Fibroblast of gingiva (primary cell): ENCODE results near the gene OR2A2.
"Not testable (repeated sequence)": the region's sequence is repeated elsewhere in the genome, so short reads cannot be mapped to it uniquely, and the experiment has no call there.

Experiments used
- DNase-seq: peaks from one replicate; pipeline ENCODE4 v3.0.0-alpha.2; 2011; ENCODE audit warnings: low read depth

The OR2A2 gene

DNA sequence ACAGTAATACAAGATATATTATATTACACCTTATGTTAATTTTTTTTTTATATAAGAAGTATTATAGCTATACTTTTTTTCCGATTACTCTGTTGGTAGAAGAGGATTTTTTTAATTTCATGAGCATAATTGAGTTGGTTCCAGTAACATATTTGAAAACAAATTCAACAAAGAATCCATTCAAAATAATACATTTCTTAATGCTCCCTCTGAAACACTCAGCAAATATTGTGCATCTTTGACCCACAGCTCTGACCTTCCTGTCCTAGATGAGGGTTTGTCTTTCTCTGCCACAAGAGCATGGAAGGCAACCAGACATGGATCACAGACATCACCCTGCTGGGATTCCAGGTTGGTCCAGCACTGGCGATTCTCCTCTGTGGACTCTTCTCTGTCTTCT, at the start of gene OR2A2:
TSS of gene OR2A2 (plus strand) at position 301 of the 400 bp plus-strand sequence. CDS start at position 301, 0 bp downstream.
- DNase-seq, result no peak

- DNase-seq, result no peak
These were observed 45.7 kb upstream of the OR2A2 start for GRCh38 chr7:144063710-144064109.

DNA sequence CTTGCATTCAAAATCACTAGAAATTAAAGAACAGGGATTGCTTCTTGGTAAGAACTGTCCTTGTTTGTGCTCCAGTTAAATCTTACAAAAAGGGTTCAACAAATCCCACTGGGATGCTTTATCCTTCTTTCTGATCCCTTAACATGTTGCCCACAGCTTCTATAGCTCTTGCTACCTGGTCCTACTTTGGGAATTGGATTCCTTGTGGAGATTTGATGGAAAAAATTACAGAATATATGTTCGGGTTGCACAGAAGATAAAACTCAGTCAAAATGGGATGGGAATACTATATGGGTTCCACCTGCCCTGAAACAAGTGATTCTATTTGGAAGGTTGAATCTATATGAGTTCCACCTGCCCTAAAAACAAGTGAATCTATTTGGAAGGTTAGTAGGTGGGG, 39.9 kb upstream of the OR2A2 start, which contains the start of gene OR2A25:
TSS of gene OR2A25 (plus strand) at position 301 of the 400 bp plus-strand sequence. CDS start 4,409 bp downstream, outside the sequence.
- DNase-seq, result no peak

- no peak for DNase-seq
These were observed 39.4 kb upstream of the OR2A2 start for GRCh38 chr7:144069953-144070352.

DNA sequence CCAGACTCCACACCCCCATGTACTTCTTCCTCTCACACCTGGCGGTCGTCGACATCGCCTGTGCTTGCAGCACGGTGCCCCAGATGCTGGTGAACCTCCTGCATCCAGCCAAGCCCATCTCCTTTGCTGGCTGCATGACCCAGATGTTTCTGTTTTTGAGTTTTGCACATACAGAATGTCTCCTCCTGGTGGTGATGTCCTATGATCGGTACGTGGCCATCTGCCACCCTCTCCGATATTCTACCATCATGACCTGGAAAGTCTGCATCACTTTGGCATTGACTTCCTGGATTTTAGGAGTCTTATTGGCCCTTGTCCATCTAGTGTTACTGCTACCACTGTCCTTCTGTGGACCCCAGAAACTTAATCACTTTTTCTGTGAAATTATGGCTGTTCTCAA, 35.0 kb upstream of the OR2A2 start:
- no peak for DNase-seq

DNA sequence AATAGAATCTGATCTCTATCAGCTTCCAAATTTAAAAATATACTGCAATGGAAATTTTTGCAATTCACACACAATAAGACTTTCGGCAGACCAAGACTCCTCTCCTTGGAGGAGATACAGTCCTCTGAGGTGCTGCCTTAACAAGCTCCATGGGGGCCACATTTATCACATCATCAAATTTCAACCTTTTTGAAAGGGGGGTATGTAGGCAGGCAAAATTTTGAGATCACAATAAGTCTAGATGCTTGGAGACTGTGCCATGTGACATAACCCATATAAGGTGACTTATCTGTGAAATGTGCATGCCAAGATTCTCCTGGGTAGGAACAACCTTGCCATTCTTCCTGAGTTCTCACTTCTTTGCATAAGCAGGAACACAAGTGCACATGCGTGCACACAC, 23.4 kb upstream of the OR2A2 start, which contains the start of gene OR2A12:
TSS of gene OR2A12 (plus strand) at position 301 of the 400 bp plus-strand sequence. CDS start 8,830 bp downstream, outside the sequence.
- no peak for DNase-seq

GRCh38 chr7:144086730-144087129, 22.7 kb upstream of the OR2A2 start:
- no peak for DNase-seq

DNA sequence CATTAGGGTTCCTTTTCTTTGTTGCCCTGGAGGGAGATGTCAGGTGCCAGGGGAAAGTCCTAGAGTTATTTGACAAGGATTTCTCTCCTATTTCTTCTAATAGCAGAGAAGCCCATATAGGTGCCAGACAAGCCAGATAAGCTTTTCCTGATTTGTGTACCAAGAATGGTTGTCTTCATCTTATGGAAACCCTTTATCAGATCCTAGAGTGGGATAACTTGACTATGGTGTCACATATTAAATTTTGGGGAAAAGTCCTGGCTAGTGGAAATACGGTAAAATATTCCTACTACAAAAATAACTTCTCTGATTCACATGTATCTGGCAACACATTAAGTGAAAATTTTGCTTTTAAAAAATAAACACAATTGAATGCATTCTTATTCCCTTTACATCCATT, 22.2 kb upstream of the OR2A2 start:
- DNase-seq, result no peak

GRCh38 chr7:144090667-144091066, 18.7 kb upstream of the OR2A2 start:
- no peak for DNase-seq

DNA sequence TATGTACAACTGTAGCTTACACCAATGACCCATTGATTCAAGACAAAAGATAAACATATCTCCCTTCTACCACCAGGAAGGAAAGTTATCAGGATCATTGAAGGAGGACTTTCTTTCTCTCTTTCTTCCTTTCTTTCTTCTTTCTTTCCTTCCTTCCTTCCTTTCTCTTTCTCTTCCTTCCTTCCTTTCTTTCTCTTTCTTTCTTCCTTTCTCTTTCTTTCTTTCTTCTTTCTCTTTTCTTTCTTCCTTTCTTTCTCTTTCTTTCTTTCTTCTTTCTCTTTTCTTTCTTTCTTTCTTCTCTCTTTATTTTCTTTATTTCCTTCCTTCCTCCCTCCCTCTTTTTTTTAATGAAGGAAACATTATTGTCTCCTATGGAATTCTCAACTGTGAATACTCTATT, 10.6 kb upstream of the OR2A2 start:
- no peak for DNase-seq

DNA sequence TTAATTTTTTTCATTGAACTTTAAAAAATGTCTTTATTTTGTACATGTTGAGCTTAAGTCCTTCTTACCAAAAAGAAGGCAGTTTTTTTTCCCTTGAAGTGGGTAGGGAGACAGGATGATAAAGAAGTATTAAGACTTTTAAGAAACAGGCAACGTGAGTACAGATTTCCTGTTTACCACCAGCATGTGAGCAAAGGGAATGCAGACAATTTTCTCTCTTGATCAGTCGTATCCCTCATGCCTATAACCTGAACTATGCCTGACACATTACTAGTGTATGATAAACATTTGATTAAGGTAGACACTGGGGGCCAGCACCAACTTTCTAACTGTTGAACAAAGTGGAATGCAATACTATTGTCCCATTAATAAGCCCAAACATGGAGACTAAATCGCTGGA, 8.8 kb upstream of the OR2A2 start:
- DNase-seq, result no peak

DNA sequence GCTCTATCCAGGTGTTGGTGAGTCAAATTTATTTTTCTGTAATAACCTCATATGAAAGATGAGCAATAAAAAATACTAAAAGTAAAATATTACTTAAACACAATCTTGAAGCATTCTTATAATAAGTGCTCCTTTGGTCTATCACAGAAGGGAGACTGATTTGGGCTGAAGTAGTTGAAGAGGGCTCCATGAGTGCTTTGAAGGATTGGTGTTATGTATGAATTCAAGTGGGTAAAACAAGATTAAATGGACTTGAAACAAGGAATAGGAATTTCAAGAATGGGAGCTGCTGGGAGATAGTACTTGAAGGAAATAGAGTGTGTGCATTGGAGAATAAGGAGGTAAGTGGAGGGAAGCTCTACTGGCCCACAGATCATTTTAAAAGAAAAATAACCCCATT, 7.3 kb upstream of the OR2A2 start:
- no peak for DNase-seq

- no peak for DNase-seq
These were observed 4.2 kb upstream of the OR2A2 start for GRCh38 chr7:144105211-144105610.

GRCh38 chr7:144110272-144110671, 889 bp downstream of the OR2A2 start:
- DNase-seq, result no peak

- DNase-seq, result no peak
These were observed 4.3 kb downstream of the OR2A2 start for GRCh38 chr7:144113651-144114050.

- DNase-seq, result no peak
These were observed 9.0 kb downstream of the OR2A2 start for GRCh38 chr7:144118341-144118740.

DNA sequence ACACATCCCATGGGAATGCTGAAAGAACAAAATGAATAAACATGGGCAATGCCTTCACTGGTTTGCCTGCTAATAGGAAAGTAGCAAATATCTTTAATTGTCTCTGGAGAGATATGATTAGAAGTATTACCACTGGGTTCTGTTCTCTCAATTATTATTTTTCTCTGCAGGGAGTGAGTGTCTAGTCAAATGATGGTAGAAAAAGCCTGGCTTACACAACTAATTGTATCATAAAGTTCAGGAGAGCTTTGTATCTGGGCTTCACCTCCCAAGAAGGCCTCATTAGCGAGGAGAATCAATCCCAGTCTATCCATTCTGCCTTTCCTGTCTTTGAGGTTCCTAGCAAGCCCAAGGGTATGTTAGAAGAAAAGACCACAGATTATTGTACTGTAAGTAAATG, 13.5 kb downstream of the OR2A2 start, which contains the start of gene OR2A14:
TSS of gene OR2A14 (plus strand) at position 301 of the 400 bp plus-strand sequence. CDS start 5,937 bp downstream, outside the sequence.
- no peak for DNase-seq

DNA sequence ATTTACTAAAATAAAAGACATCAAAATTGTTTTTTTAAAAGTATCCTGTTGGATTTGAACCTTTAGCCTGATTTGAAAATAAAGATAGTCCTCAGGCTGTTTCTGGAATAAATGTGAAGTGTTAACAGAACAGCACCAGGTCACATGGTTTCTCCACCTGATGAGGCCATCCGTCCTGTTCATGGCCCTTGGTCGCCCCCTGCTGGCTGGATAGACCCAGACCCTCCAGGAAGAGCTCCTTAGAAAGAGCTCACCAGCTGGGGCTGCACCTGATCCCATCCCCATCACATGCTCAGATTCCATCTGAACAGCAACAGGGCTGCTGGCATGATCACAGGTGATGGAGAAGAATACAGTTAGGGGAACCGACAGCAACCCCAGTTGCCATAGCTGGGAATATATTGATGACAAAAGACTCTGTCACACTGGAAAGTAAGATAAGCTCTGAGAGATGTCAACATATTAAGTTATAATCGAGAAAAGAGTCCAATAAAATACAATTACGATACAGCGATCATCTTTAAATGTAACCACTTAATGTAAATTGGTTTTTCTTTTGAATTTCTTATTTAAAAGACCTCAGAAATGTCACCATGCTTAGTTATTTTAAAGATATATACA, 18.4 kb downstream of the OR2A2 start:
- peak; percentile 50 for DNase-seq

DNA sequence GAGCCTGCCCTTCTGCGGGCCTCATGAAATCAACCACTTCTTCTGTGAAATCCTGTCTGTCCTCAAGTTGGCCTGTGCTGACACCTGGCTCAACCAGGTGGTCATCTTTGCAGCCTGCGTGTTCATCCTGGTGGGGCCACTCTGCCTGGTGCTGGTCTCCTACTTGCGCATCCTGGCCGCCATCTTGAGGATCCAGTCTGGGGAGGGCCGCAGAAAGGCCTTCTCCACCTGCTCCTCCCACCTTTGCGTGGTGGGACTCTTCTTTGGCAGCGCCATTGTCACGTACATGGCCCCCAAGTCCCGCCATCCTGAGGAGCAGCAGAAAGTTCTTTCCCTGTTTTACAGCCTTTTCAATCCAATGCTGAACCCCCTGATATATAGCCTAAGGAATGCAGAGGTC, 20.2 kb downstream of the OR2A2 start:
- DNase-seq, result not testable (repeated sequence)

GRCh38 chr7:144130730-144131129, 21.3 kb downstream of the OR2A2 start:
- DNase-seq, result no peak

DNA sequence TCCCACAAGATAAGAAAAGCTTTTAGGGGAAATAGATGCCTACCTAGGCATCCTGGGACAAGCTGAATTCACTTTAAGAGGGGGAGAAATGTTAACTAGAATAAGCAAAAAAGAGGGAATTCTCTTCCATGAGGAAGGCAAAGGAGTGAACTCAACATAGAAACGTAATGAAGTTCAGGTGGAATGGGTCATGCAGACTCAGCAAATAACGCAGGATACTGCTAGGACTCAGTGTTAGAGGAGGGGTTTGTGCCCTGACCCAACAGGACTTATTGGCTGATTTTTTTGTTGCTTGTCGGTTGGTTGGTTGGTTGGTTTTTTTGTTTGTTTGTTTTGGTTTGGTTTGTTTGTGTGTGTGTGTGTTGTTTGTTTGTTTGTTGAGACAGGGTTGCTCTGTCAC, 22.9 kb downstream of the OR2A2 start:
- DNase-seq, result no peak

DNA sequence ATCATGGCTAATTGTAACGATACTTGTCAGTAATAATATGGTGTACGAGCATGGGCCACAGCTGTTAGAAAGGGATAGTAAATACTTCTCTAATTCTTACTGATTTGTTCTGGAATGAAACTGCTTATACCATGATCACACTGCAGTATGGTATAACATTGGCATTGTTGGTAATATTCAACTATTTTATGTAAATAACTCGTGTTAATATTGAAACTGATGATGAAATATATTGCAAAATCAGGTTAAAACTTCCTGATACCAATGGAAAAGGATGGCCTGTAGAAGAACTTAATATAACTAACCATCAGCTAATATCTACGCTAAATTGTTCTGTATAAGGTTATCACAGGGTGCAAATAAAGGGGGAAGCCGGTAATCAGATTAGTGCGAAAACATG, 23.9 kb downstream of the OR2A2 start:
- DNase-seq, result no peak

GRCh38 chr7:144134116-144134515, 24.7 kb downstream of the OR2A2 start:
- no peak for DNase-seq

DNA sequence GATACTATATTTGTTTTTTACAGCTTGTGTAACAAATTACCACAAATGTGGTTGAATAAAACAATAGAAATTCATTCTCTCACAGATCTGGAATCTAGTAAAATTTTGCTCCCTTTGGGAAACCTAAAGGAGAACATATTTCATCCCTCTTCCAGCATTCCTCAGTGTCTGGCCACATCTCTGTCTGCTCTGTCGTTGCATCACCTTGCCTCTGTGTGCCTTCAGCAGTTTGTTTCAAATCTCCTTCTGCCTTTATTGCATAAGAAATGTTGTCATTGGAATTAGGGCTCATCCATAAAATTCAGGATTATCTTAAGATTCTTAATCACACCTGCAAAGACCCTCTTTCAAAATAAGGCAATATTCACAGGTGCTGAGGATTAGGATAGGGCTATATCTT, 28.1 kb downstream of the OR2A2 start:
- no peak for DNase-seq
